OCI-LY3 (cell line): ENCODE results near the gene DOHH.

Source experiments
- H2AFZ ChIP-seq: fragments of 200-600, 300-600 bp; shearing (Covaris generic); 2 replicates; pipeline ENCODE4 v1.6.0; 2014; ENCODE audit warnings: antibody characterized with exemption, low read depth, low read length
- H3K27ac ChIP-seq: fragments of 200-600, 300-600 bp; sonication (generic); 2 replicates; pipeline ENCODE4 v1.5.1; 2014; ENCODE audit warnings: mild to moderate bottlenecking, low read length, moderate library complexity, mixed read lengths
- H3K27me3 ChIP-seq: fragments of 200-600, 300-600 bp; sonication (generic); 2 replicates; pipeline ENCODE4 v1.6.1; 2014; ENCODE audit warnings: low read depth, low read length, mixed read lengths
- H3K36me3 ChIP-seq: fragments of 200-600, 300-600 bp; sonication (generic); replicated peaks from 2 replicates; pipeline ENCODE3; 2014; ENCODE audit warnings: low read depth, low read length, mixed read lengths
- H3K4me1 ChIP-seq: fragments of 300-600, 200-600 bp; sonication (generic); 2 replicates; pipeline ENCODE4 v1.6.1; 2014; ENCODE audit warnings: low read length, mixed read lengths
- H3K4me2 ChIP-seq: fragments of 200-600, 300-600 bp; sonication (generic); 2 replicates; pipeline ENCODE4 v1.6.1; 2014; ENCODE audit warnings: low read length, mixed read lengths
- H3K4me3 ChIP-seq: fragments of 300-600, 200-600 bp; sonication (generic); 2 replicates; pipeline ENCODE4 v1.5.1; 2014; ENCODE audit warnings: antibody characterized with exemption, mild to moderate bottlenecking, low read length, moderate library complexity
- H3K79me2 ChIP-seq: fragments of 300-600, 200-600 bp; shearing (Covaris generic); 2 replicates; pipeline ENCODE4 v1.6.1; 2014; ENCODE audit warnings: mild to moderate bottlenecking, low read length, mixed read lengths
- H3K9ac ChIP-seq: fragments of 300-600, 200-600 bp; shearing (Covaris generic); 2 replicates; pipeline ENCODE4 v1.6.0; 2014; ENCODE audit warnings: mild to moderate bottlenecking, low read length, moderate library complexity
- H3K9me3 ChIP-seq: fragments of 200-600, 300-600 bp; shearing (Covaris generic); 2 replicates; pipeline ENCODE4 v1.6.1; 2014; ENCODE audit warnings: low read length, mixed read lengths; ENCODE audit not compliant: insufficient read depth
- H4K20me1 ChIP-seq: fragments of 200-600, 300-600 bp; sonication (generic); 2 replicates; pipeline ENCODE4 v1.6.1; 2016; ENCODE audit warnings: low read length, mixed read lengths; ENCODE audit not compliant: insufficient read depth
- EZH2phosphoT487 ChIP-seq: fragments of 200-600 bp; shearing (Covaris generic); IDR thresholded peaks from 2 replicates; pipeline ENCODE4 v1.6.1; 2018; ENCODE audit warnings: antibody characterized with exemption, mixed run types, low read depth
- TF ChIP-seq, protein P1 (sequence below): fragments of 200-600, 300-600 bp; sonication (generic); IDR thresholded peaks from 2 replicates; pipeline ENCODE4 v1.5.1; 2014; ENCODE audit warnings: antibody characterized with exemption, low read length, low read depth

The DOHH gene

DNA sequence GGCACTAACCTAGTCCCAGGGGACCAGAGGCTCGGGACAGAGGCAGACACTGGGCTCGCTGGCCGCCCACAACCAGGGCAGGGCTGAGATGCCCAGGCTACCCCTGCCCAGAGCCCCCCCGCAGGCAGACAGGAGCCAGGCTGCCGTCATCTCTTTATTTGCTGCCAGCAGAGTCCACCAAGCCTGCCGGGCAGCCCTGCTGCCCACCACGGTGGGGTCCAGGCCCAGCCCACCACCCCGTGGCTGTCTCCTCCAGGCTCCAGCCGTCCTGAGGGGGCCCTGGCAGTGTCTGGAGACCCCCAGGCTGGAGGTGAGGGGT, 43.5 kb upstream of the DOHH start:
- Histone ChIP-seq H3K9ac (no peak overlapping the region), H3K27me3 (no peaks in the 10 kb centered on the region), H3K4me3 (no peak overlapping the region), H3K36me3 (peaks cover 46% of the 10 kb centered on the region), H3K4me1 (no peaks in the 10 kb centered on the region), H3K4me2 (no peak overlapping the region), H2AFZ (no peak overlapping the region), H3K27ac (no peak overlapping the region), H3K9me3 (no peaks in the 10 kb centered on the region), H4K20me1 (peaks cover 16% of the 10 kb centered on the region), H3K79me2 (peaks cover 7% of the 10 kb centered on the region; the same call in 1 of the 2 replicates)
- TF ChIP-seq, protein P1, sequence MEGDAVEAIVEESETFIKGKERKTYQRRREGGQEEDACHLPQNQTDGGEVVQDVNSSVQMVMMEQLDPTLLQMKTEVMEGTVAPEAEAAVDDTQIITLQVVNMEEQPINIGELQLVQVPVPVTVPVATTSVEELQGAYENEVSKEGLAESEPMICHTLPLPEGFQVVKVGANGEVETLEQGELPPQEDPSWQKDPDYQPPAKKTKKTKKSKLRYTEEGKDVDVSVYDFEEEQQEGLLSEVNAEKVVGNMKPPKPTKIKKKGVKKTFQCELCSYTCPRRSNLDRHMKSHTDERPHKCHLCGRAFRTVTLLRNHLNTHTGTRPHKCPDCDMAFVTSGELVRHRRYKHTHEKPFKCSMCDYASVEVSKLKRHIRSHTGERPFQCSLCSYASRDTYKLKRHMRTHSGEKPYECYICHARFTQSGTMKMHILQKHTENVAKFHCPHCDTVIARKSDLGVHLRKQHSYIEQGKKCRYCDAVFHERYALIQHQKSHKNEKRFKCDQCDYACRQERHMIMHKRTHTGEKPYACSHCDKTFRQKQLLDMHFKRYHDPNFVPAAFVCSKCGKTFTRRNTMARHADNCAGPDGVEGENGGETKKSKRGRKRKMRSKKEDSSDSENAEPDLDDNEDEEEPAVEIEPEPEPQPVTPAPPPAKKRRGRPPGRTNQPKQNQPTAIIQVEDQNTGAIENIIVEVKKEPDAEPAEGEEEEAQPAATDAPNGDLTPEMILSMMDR = no peak
- no peak for TF ChIP-seq EZH2phosphoT487

DNA sequence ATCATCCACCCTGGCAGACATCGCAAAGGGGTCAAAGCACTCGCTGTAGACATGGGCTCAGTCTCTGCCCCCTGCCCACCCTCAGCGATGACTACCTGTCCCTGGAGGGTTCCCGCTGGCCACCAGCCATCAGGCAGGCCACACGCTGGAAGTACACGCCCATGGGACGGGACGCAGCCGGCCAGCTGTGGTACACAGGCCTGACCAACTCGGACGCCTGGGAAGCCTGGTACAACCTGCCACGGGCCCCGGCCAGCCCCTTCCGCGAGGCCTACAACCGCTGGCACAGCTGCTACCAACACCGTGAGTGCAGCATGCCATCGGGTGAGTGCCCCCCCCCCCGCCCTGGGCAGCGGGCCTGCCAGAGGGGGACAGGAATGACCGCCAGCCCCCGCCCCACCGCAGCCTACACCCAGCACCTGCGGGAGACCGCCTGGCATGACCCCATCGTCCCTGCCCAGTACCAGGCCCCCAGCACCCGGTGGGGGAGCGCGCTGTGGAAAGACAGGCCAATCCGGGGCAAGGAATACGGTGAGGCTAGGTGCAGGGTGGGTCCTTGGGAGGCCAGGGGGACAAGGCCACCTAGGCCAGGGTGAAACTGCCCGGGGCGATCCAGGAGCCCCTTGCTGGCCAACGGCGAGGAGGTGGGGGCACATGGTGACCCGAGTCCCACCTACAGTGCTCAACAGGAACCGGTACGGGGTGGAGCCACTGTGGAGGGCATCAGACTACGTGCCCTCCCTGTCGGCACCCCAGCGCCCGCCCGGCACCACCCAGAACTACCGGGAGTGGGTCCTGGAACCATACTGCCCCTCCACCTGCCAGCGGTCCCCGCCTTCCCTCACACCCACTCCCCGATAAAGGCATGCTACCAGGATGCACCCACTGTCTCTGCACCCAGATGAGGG, 42.9 kb upstream of the DOHH start:
- no peak overlapping the region for H3K4me3 ChIP-seq
- no peaks in the 10 kb centered on the region for H3K9me3 ChIP-seq
- H3K79me2 ChIP-seq = peaks cover 5% of the 10 kb centered on the region; the same call in 1 of the 2 replicates
- H2AFZ ChIP-seq = no peak overlapping the region
- no peak overlapping the region for H3K4me2 ChIP-seq
- no peak overlapping the region for H3K27ac ChIP-seq
- peaks cover 19% of the 10 kb centered on the region for H4K20me1 ChIP-seq
- TF ChIP-seq, protein P1 = no peak
- no peak for TF ChIP-seq EZH2phosphoT487
- H3K9ac ChIP-seq = no peak overlapping the region
- peaks cover 49% of the 10 kb centered on the region for H3K36me3 ChIP-seq
- no peaks in the 10 kb centered on the region for H3K27me3 ChIP-seq
- no peaks in the 10 kb centered on the region for H3K4me1 ChIP-seq

DNA sequence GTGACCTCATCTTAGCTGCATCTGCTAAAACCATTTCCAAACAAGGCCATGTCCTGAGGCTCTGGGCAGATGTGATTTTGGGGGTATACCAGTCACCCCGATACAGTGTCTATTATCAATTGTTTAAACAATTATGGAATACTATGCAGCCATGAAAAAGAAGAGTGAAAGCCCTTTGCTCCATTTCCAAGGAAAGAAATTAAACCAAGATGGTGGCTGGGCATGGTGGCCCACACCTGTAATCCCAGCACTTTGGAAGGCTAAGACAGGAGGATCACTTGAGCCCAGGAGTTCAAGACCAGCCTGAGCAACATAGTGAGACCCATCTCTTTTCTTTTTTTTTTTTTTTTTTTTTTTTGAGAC, 39.3 kb upstream of the DOHH start:
- no peak overlapping the region for H2AFZ ChIP-seq
- TF ChIP-seq EZH2phosphoT487 = no peak
- TF ChIP-seq, protein P1 = no peak
- H3K4me1 ChIP-seq = no peaks in the 10 kb centered on the region
- H3K79me2 ChIP-seq = no peaks in the 10 kb centered on the region
- no peaks in the 10 kb centered on the region for H3K9me3 ChIP-seq
- no peak overlapping the region for H3K4me3 ChIP-seq
- H4K20me1 ChIP-seq = peaks cover 12% of the 10 kb centered on the region
- H3K27ac ChIP-seq = no peak overlapping the region
- H3K9ac ChIP-seq = no peak overlapping the region
- no peaks in the 10 kb centered on the region for H3K27me3 ChIP-seq
- peaks cover 43% of the 10 kb centered on the region for H3K36me3 ChIP-seq
- H3K4me2 ChIP-seq = no peak overlapping the region

DNA sequence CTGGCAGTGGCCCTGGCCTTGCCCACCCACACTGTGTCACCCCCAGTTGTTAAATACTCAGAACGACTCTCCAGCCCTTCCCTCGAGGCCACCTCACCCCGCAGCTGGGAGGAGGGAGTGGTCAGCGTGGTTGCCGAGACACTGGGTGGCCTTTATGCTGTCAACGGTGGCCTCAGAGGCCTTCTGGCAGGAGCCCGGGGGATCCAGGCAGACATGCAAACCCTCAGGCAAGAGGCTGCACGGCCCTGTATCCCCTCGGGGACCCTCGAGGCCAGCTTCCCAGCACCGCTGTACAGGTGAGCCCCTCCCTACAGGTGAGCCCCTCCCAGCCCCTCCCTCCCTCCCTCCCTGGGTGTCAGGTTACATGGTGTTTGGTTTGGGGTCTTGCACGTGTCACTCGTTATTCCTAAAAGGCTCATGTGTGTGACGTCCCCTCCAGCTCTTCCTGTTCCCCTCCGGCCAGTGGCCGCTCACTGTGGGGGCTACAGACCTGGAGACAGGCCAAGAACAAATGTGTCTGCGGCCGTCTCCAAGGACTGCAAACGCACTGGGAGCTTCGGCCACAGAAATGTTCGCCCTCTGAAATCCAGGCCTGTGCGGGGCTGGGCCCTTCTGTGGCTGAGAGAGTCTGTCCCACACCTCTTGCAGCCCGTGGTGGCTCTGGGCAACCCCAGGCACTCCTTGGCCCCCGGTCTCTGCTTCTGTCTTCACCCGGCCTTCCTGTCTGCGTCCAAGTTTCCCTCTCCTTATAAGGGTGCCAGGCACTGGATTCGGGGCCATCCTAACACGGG, 38.7 kb upstream of the DOHH start, which contains the start of gene TEKTIP1:
TSS of gene TEKTIP1 (plus strand) at position 210 of the 791 bp plus-strand sequence. CDS start at position 214, 4 bp downstream.
- H4K20me1 ChIP-seq = peaks cover 12% of the 10 kb centered on the region
- H3K9me3 ChIP-seq = no peaks in the 10 kb centered on the region
- peaks cover 43% of the 10 kb centered on the region for H3K36me3 ChIP-seq
- H3K4me1 ChIP-seq = no peaks in the 10 kb centered on the region
- no peak within 1 kb of the TSS for H3K9ac ChIP-seq
- H3K79me2 ChIP-seq = no peaks in the 10 kb centered on the region
- TF ChIP-seq EZH2phosphoT487 = no peak
- TF ChIP-seq, protein P1 = no peak
- H3K4me3 ChIP-seq = no peak within 1 kb of the TSS
- H2AFZ ChIP-seq = no peak within 1 kb of the TSS
- no peak within 1 kb of the TSS for H3K4me2 ChIP-seq
- no peaks in the 10 kb centered on the region for H3K27me3 ChIP-seq
- no peak within 1 kb of the TSS for H3K27ac ChIP-seq
